Choroid plexus epithelial cell (primary cell): Measurements from ENCODE around the gene SNX9.
"Not testable (repeated sequence)": the region's sequence is repeated elsewhere in the genome, so short reads cannot be mapped to it uniquely, and the experiment has no call there.

ENCODE experiments used
- DNase-seq: peaks from one replicate; pipeline ENCODE4 v3.0.0-alpha.2; 2010; ENCODE audit warnings: low read depth
- H3K4me3 ChIP-seq: 2 replicates; pipeline ENCODE4 v1.5.1; 2011; ENCODE audit warnings: low read depth, mild to moderate bottlenecking, control low read depth, low read length, moderate library complexity
- TF ChIP-seq, protein P1 (sequence below): conservative IDR thresholded peaks from 2 replicates; pipeline ENCODE4 v1.5.1; 2011; ENCODE audit warnings: low read depth, mild to moderate bottlenecking, control low read depth, inconsistent platforms, low read length, moderate library complexity

Gene SNX9

DNA sequence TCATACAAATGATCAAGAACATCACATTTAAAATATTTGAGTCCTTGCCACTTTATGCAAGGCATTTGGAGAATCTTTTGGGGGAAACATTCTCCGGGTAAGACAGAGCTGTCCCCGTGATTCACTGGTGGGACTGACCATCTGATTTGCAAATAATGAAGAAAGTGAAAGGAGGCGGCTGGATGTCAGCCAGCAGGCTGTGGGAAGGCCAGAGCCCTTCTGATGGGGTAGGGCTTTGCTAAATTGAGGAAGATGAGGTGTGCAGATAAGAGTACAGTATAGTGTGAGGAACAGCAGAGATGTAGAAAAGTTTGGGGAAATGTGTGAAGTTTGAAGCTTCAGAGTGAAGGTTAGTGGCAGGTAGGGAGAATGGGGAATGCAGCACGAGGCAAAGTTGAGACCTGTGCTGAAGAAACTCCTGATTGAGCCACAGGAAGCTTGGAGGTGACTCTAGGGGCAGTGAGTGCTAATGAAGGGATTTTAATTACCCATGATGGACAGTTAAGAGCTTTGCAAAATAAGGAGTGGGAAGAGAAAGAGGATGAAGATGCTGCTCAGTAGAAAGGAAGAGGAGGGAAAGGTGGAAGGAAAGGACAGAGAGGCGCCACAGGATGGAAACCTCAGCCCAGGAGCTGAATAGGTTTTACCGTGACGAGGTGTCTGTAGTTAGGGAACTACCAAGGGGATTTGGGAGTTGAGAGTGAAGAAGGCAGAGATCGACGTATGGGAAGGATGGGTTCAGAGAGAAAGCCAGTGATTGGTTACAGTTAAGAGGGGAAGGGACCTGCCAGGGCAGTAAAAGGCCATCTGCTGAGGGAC is 68.7 kb downstream of the SNX9 start:
- H3K4me3 ChIP-seq, result no peak overlapping the region
- peak; percentile 32 for DNase-seq
- TF ChIP-seq, protein P1, sequence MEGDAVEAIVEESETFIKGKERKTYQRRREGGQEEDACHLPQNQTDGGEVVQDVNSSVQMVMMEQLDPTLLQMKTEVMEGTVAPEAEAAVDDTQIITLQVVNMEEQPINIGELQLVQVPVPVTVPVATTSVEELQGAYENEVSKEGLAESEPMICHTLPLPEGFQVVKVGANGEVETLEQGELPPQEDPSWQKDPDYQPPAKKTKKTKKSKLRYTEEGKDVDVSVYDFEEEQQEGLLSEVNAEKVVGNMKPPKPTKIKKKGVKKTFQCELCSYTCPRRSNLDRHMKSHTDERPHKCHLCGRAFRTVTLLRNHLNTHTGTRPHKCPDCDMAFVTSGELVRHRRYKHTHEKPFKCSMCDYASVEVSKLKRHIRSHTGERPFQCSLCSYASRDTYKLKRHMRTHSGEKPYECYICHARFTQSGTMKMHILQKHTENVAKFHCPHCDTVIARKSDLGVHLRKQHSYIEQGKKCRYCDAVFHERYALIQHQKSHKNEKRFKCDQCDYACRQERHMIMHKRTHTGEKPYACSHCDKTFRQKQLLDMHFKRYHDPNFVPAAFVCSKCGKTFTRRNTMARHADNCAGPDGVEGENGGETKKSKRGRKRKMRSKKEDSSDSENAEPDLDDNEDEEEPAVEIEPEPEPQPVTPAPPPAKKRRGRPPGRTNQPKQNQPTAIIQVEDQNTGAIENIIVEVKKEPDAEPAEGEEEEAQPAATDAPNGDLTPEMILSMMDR, result no peak

DNA sequence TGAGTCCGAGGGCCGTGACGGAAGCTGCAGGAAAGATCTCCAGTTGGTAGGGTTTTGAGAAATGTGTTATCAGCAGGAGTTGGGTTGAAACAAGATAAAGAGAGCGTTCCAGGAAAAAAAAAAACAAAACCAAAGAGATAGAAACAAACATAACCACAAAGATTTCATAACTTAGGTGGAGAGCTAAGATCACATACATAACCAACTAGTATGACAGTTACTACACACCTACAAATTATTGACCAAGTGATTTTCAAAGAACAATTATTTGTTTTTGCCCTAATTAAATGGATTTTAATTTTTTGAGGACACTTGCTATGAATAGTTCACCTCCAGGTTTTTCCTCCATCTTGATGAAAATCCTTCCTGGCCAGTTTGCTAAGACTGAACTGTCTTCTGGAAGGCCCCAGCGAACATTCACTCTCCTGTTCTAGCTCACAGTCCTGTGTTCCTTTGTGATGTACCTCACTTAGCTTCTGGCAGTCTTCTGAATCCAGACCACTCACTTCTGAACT is 69.4 kb downstream of the SNX9 start:
- DNase-seq, result peak; percentile 31
- TF ChIP-seq, protein P1, result no peak

DNA sequence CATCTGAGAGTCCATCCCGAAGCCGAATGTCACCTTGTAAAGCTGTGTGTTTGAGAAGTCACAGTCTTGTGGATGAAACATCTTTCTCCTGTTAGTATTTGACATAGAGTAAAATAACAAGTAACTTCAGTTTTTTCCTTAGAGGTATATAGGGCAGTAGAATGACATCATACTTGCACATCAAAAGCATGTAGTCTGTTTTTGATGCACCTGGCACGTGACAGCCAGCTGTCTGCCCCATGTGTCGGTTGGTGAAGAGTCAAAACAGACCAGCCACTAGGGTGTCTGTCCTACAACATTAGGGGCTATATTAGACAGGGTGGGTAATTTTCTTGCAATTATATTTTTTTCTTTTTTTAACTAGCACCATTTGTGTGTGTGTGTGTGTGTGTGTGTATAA is 70.2 kb downstream of the SNX9 start:
- TF ChIP-seq, protein P1, result no peak
- no peak overlapping the region for H3K4me3 ChIP-seq
- DNase-seq, result no peak

More for the DNA sequence above, 69.4 kb downstream of the SNX9 start:
- no peak overlapping the region for H3K4me3 ChIP-seq

DNA sequence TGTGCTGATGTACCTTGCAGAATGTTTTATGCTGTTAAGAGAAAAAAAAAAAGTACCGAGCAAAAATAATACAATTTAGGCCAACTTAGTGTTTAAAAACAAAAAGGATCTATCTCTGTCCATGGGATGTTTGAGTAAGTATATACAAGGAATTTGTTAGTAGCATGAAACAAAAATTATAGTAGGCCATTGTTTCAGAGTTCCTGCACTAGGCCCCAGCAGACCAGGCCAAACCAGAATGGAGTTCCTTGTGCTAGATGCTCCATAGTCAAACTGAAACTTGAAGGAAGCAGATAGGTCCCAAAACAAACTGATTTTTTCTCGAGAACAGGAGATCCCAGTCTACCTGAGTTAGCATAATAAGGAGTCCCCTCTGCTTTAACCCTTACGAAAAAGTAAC is 72.5 kb downstream of the SNX9 start:
- no peak for DNase-seq
- H3K4me3 ChIP-seq, result no peak overlapping the region
- TF ChIP-seq, protein P1, result no peak

DNA sequence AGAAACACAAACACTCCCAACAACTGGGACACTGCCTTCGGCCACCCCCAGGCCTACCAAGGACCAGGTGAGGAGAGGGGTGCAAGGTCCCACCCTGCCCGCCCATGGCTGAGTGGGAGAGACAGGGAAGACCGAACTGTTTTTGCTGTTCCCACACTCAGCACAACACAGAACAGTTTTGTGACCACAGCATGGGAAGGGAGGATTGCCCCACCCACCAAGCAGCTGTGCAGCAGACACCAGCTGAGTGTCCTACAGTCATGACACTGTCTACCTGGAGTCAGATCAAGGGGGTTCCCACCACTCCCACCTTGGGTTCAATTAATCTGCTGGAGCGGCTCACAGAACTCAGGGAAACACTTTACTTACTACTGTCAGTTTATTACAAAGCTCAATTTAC is 73.9 kb downstream of the SNX9 start:
- H3K4me3 ChIP-seq, result no peak overlapping the region
- DNase-seq, result no peak
- TF ChIP-seq, protein P1, result no peak

DNA sequence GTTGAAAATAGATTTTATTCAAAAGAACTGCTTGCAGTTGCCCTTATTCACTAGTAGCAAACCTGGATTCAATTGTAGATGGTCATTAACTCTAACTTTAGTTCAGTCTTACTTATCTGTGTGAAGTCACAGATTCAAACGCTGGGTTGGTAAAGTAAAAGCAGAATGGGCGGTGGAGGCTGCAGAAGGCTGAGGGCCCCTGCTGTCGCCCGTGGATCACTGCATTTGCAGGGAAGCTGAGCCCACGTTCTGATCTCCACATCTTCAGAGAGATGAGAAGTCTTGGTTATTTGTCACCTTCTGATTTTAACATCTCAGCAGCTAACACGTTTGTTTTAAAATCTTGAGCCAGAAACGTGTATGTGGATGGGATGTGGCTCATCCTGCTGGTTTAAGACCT is 75.1 kb downstream of the SNX9 start:
- peak; percentile 42 for DNase-seq
- TF ChIP-seq, protein P1, result peak; percentile 53
- H3K4me3 ChIP-seq, result no peak overlapping the region

DNA sequence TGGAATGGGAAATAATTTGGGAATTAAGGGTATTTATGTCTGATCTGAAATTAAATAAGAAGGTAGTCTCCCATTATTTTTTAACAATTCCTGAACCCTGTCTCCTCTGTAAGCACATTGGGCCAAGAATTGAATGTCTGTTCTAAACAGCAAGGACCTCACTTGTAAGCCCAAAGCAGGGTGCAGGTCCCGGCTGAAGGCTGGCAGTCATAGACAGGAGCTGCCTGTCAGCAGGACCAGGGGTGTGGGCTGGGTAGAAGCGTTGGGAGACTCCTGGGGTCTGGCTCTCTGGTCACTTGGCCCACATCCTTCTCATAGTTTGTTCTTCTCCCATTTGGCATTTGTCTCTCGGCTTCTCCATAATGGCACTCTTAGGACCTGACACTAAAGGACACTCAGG is 75.6 kb downstream of the SNX9 start:
- DNase-seq, result no peak
- TF ChIP-seq, protein P1, result no peak
- H3K4me3 ChIP-seq, result no peak overlapping the region

DNA sequence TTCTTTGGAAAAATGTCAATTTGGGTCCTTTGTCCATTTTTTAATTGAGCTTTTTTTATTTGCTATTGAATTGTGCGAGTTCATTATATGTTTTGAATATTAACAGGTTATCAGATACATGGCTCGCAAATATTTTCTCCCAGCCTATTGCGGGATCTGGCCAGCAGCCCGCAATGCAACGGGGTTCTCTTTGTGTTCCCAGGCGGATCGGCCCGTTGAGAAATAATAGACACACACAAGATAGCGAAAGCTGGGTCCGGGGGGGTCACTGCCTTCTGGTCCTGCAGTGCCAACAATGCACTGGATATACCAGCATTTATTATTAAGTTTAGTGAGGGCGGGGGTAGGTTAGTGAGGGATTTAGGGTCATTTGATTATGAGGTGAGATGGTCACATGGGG is 77.2 kb downstream of the SNX9 start:
- DNase-seq, H3K4me3 ChIP-seq: not testable (repeated sequence)

DNA sequence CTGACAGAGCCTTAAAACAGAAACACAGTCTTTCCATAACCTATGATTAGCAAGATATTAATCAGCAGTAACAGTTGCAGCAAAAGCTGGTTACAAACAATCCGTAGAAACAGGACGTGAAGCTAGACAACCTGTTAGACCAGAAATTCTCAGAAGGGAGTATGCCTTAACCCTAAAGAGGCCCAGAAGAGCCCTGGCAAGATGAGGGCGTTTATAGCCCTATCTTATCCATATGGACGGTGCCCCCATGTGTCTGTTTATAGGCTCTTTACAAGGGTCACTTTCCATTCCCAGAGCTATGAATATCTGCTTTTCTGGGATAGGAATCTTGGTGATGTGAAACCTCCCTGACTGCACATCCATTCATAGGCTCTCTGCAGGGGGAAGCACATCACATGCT is 77.7 kb downstream of the SNX9 start:
- DNase-seq, H3K4me3 ChIP-seq: not testable (repeated sequence)
